Prostate gland (tissue), 2 donors: ENCODE results near the gene EIF1.

ENCODE experiments used
- POLR2AphosphoS5 ChIP-seq: sonication (generic); formaldehyde crosslinking; IDR thresholded peaks from one replicate; pipeline ENCODE4 v1.6.1; 2017; ENCODE audit warnings: antibody characterized with exemption
- TF ChIP-seq, protein P1 (sequence below), 4 experiments: fragments of 200-600 bp in 2 of 4; fragments of 450-650 bp in 2 of 4; sonication (generic) in 2 of 4; IDR thresholded peaks; 1 replicate in 3 of 4; 2 replicates in 1 of 4; pipeline ENCODE4 v1.5.1; 2016 to 2019; ENCODE audit warnings: antibody characterized with exemption in 4 of 4, mild to moderate bottlenecking in 2 of 4, moderate library complexity in 2 of 4

DNA sequence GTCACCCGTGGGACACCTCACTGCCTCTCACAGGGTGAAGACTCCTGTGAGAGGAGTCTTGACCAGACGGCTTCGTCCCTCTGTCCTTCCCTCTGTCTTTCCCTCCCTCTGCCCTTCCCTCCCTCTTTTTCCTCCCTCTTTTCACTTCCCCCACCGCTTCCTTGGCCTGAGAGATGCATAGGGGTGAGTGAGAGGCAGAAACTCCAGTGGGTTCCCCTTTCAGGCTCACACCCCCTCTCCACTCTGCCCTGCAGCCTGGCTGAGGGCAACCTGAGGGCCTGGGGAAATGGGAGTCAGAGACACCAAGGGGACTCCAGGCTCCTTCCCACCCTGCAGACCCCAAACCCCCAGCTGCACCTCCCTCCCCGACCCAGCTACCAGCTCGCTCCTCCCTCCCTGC is 49.7 kb upstream of the EIF1 start:
- TF ChIP-seq, protein P1, sequence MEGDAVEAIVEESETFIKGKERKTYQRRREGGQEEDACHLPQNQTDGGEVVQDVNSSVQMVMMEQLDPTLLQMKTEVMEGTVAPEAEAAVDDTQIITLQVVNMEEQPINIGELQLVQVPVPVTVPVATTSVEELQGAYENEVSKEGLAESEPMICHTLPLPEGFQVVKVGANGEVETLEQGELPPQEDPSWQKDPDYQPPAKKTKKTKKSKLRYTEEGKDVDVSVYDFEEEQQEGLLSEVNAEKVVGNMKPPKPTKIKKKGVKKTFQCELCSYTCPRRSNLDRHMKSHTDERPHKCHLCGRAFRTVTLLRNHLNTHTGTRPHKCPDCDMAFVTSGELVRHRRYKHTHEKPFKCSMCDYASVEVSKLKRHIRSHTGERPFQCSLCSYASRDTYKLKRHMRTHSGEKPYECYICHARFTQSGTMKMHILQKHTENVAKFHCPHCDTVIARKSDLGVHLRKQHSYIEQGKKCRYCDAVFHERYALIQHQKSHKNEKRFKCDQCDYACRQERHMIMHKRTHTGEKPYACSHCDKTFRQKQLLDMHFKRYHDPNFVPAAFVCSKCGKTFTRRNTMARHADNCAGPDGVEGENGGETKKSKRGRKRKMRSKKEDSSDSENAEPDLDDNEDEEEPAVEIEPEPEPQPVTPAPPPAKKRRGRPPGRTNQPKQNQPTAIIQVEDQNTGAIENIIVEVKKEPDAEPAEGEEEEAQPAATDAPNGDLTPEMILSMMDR (IDR thresholded peaks at IDR 0.05), result no peak
- TF ChIP-seq POLR2AphosphoS5, result no peak
